Natural killer cell treated with Interleukin-12 subunit alpha and Interleukin-12 subunit beta and Interleukin-15 and Interleukin-18, amount 100 ng/mL, for 72 hours (primary cell): ENCODE results near the gene PLXNB2. TPM values are rescaled to one million over a fixed set of nuclear protein-coding genes. Genes with fewer than 3 reads are reported as not detected.

ENCODE experiments used
- ATAC-seq, 2 donors: fragments of 150-1000 bp; cut with Tn5 transposase in 1 of 2; sonication (Bioruptor Pico), chemical (Tn5 transposase) in 1 of 2; 2 replicates each; pipeline ENCODE4 v1.10.0; 2021
- DNase-seq: peaks from one replicate; pipeline ENCODE4 v3.0.0; 2022; ENCODE audit warnings: low spot score
- H3K27ac Mint-ChIP-seq, 2 donors: 1 replicate in 1 of 2; 2 replicates in 1 of 2; pipeline ENCODE4 v1.8.0; 2022; ENCODE audit warnings: mixed read lengths in 2 of 2, mild to moderate bottlenecking in 1 of 2, moderate library complexity in 1 of 2
- H3K27me3 Mint-ChIP-seq, 2 donors: 1 replicate in 1 of 2; 2 replicates in 1 of 2; pipeline ENCODE4 v1.8.0; 2022; ENCODE audit warnings: mixed read lengths in 2 of 2
- H3K36me3 Mint-ChIP-seq: one replicate; pipeline ENCODE4 v1.8.0; 2022; ENCODE audit warnings: mixed read lengths
- H3K4me1 Mint-ChIP-seq, 2 donors: 1 replicate in 1 of 2; 2 replicates in 1 of 2; pipeline ENCODE4 v1.8.0; 2022; ENCODE audit warnings: low read depth in 2 of 2, mixed read lengths in 2 of 2, mild to moderate bottlenecking in 1 of 2
- H3K4me3 Mint-ChIP-seq: one replicate; pipeline ENCODE4 v1.8.0; 2022; ENCODE audit warnings: mixed read lengths
- H3K9me3 Mint-ChIP-seq: 2 replicates; pipeline ENCODE4 v1.8.0; 2022; ENCODE audit warnings: mixed read lengths
- total RNA-seq, 2 donors: library from RNA; stranded (reverse); gene quantifications; one replicate each; pipeline ENCODE4 v1.2.3, GENCODE V29; 2022

The PLXNB2 gene
- total RNA-seq, 2 donors from 2014 or later = 4.4 to 5.5 TPM

DNA sequence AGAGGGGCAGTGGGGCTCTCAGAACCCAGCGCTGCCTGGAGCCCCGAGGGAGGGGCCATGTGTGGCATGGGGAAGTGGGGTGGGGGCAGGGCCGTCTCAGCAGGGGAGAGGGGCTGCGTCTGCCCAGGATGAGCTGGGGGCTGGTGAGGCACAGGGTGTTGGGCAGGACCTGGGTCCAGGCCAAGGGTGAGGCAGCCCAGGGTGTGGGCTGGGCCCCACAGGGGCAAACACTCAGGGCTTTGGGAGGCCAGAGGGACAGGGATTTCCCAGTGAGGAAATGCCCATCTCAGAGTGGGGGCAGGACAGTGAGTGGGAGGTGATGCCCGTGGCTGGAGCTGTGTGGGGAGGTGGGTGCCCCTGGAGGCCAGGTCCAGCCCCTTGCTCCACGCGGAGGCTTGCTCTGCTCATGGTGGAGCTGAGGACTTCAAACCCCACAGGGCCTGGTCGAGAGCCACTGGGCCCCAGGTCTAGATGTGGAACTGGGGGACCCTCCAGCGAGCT is 5.4 kb downstream of the PLXNB2 start:
- Mint-ChIP-seq H3K27ac (no peak overlapping the region), H3K9me3 (no peaks in the 10 kb centered on the region), H3K27me3 (peaks cover 0 to 16% of the 10 kb centered on the region in 2 donors), H3K4me1 (peaks cover 0 to 4% of the 10 kb centered on the region in 2 donors), H3K4me3 (no peak overlapping the region), H3K36me3 (no peaks in the 10 kb centered on the region)
- ATAC-seq (no peak), DNase-seq (no peak)

DNA sequence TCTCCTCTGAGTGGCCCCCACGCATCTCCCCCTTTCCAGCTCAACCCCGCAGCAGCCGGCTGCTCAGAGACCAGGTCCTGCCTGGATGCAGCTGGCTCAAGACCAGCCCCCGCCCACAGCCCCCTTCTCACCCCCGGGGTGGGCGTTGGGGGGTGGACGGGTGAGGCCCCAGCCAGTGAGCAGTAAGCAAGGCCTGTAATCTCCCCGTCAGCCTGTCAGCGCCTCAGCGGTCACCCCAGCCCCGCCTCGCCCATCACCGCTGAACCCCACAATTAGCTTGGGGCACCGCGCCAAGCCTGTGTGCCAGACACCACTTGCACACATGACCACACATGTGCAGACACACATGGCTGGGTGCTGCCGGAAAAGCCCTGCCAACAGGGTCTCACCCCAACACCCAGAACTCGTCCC is 5.9 kb downstream of the PLXNB2 start:
- peaks cover 0 to 4% of the 10 kb centered on the region in 2 donors for H3K4me1 Mint-ChIP-seq
- H3K27me3 Mint-ChIP-seq = peaks cover 0 to 16% of the 10 kb centered on the region in 2 donors
- no peaks in the 10 kb centered on the region for H3K9me3 Mint-ChIP-seq
- ATAC-seq (no peak), DNase-seq (no peak)
- H3K36me3 Mint-ChIP-seq = no peaks in the 10 kb centered on the region
- H3K27ac Mint-ChIP-seq = no peak overlapping the region
- no peak overlapping the region for H3K4me3 Mint-ChIP-seq

DNA sequence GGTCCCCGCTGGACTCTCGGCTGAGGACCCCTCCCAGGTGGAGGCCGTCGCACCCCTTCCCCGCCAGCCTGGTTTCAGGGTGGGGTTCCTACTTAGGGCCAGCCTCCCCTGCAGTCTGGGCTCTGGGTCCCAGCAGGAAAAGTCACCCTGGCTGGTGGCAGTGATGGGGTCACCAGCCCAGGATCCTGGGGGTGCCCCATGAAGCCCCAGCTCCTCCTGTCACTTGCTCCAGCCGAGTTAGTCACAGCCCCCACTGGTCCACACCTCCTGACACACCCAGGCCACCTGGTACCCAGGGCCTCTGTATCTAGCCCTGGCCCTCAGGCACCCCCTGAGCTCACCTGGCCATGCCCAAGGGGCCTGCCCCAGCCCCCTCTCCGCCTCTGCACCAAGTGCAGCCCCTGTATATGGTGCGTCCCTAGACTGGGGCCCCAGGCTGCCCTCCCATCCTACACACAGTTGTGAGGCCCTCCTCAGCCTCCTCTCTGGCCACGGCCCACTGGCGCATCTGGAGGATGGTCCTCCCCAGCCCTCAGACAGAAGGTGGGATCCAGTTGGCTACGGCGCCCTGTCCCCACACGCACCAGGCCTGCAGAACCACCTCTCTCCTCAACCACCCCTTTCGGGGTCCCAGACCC is 6.7 kb downstream of the PLXNB2 start:
- no peak for DNase-seq
- no peaks in the 10 kb centered on the region for H3K9me3 Mint-ChIP-seq
- H3K4me1 Mint-ChIP-seq = no peaks in the 10 kb centered on the region
- peaks cover 0 to 10% of the 10 kb centered on the region in 2 donors for H3K27me3 Mint-ChIP-seq
- no peak overlapping the region for H3K27ac Mint-ChIP-seq
- no peak overlapping the region for H3K4me3 Mint-ChIP-seq
- H3K36me3 Mint-ChIP-seq = no peaks in the 10 kb centered on the region
- ATAC-seq = no peak

DNA sequence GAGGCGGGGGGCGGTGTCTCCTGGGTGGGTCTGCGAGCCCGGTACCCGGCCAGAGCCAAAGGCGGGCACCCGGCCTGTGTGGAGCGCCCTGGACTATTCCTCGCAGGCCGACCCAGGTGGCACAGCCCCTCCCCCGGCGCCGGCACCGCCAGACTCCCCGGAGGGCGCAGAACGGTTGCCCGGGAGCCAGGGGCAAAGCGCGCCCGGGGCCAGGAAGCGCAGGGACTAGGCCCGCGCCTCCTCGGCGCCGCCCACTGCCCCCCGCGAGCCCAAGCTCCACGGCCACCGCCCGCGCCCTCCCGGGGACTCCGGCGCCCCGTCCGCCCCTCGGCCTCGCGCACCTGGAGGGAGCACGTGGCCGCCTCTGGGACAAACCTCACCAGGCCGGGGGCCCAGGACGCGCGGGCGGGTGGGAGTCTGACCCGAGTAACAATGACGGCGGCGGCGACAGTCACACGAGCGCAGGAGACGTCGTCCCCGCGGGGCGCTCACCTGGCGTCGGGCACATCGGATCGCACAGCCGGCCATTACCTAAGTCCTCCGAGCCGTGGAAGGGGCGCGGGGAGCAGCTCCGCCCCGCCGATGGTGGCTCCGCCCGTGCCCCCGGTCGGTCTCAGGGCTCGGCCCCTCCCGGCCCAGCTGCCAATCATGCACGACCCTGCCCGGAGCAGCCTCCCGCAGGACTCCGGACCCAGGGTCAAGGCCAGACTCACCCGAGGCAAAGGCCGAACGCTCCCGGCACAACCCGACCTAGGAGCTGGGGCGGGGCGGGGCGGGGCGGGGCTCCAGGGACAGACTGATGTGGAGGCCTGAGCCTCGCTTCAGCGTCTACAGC is 7.4 kb downstream of the PLXNB2 start:
- DNase-seq (no peak), ATAC-seq (no peak)
- Mint-ChIP-seq H3K9me3 (no peaks in the 10 kb centered on the region), H3K36me3 (no peaks in the 10 kb centered on the region), H3K27ac (no peak overlapping the region), H3K27me3 (peaks cover 0 to 10% of the 10 kb centered on the region in 2 donors), H3K4me1 (no peaks in the 10 kb centered on the region), H3K4me3 (no peak overlapping the region)

DNA sequence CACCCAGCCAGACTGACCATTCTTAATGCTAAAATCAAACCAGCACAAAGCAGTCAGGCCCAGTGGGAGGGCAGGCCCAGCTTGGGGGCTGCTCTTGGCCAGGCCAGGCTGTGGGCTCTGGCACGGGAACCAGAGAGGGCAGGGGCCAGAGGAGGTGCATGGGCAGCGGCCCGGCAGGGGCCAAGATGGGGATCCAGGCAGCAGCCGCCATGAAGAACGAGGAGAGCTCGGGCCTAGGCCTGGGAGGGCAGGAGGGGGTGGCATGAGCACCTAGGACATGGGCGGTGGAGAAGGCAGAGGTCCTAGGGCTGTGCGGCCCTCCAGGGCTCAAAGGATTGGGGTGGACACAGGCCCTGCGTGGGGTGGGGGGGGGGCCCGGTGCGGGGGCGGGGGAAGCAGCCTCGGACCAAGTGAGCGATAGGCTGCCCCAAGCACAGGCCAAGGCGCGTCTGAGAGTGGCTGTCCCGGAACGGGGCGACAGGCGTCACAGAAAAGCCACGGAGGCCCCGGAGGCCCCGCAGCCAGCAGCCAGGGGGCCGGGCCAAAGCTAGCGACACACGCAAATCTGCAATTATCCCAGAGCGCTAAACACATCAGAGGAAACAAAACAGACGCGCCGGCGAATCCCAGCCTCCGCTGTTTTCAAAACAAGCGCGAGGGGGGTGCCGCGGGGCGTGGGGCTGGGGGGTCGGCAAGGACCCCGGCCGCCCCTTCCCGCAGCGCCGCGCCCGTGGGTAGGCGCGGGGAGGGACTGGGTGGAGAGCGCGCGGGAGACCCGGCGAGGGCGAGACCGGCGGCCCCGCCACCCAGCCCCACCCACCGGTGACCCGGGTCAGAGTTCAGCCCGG is 8.3 kb downstream of the PLXNB2 start:
- Mint-ChIP-seq H3K27me3 (peaks cover 0 to 7% of the 10 kb centered on the region in 2 donors), H3K4me3 (no peak overlapping the region), H3K27ac (no peak overlapping the region), H3K4me1 (no peaks in the 10 kb centered on the region), H3K9me3 (no peaks in the 10 kb centered on the region), H3K36me3 (no peaks in the 10 kb centered on the region)
- DNase-seq (no peak), ATAC-seq (no peak)

DNA sequence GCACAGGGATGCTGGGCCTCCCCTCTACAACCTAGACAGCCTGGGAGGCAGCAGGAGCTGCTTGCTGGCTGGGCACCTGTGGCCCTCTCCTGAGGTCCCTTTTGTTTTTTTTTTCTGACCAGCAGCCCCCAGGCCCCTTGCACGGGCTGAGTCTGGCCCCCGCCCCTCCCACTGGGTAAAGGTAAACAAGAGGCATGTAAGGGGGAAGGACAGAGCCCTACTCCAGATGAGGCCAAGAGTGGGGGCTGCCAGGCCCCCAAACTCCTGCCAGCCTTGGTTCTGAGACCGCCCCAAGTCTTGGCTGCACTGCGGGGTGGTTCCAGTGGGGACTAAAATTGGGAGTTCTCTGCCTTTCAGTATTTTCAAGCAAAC is 9.2 kb downstream of the PLXNB2 start:
- Mint-ChIP-seq H3K4me3 (no peak overlapping the region), H3K27me3 (peaks cover 0 to 7% of the 10 kb centered on the region in 2 donors), H3K36me3 (no peaks in the 10 kb centered on the region), H3K27ac (no peak overlapping the region), H3K9me3 (no peaks in the 10 kb centered on the region), H3K4me1 (no peaks in the 10 kb centered on the region)
- DNase-seq (no peak), ATAC-seq (no peak)

DNA sequence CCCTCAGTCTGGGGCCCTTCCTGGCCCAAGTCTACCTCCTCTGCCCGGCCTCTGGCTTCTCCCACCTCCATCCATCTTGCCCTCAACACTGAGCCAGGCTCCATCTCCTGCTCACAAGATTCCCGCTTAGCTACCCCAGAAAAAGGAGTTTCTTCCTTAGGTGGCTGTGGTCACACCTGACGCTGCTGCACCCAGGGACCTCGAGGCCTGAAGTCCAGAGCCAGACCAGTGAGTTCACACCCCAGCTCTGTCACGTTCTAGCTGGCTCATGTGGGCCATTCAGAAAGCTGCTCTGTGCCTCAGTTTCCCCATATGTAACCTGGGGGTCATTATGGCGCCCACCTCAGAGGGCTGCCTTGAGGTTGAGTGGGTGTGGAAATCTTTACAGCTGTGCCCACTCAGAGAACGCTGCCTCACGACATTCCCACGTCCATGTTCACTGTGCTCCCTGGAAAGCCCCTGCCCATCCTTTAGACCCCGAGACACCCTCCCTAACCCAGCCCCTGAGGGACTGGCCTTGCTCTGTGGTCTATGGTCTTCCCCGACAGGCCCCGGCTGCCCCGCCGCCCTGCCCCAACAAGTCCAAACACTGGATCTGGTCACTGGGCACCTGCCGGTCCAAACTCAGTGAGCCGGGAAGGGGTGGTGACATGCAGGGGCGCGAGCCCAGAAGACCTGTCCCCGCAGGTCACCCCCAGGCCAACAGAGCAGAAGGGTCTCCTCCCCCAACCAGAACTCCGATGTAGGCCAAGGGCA is 9.8 kb downstream of the PLXNB2 start:
- Mint-ChIP-seq H3K27ac (no peak overlapping the region), H3K9me3 (no peaks in the 10 kb centered on the region), H3K4me1 (peaks cover 0 to under 1% of the 10 kb centered on the region in 2 donors), H3K27me3 (peaks cover 0 to 10% of the 10 kb centered on the region in 2 donors), H3K36me3 (no peaks in the 10 kb centered on the region), H3K4me3 (no peak overlapping the region)
- DNase-seq = no peak
- ATAC-seq = no peak

DNA sequence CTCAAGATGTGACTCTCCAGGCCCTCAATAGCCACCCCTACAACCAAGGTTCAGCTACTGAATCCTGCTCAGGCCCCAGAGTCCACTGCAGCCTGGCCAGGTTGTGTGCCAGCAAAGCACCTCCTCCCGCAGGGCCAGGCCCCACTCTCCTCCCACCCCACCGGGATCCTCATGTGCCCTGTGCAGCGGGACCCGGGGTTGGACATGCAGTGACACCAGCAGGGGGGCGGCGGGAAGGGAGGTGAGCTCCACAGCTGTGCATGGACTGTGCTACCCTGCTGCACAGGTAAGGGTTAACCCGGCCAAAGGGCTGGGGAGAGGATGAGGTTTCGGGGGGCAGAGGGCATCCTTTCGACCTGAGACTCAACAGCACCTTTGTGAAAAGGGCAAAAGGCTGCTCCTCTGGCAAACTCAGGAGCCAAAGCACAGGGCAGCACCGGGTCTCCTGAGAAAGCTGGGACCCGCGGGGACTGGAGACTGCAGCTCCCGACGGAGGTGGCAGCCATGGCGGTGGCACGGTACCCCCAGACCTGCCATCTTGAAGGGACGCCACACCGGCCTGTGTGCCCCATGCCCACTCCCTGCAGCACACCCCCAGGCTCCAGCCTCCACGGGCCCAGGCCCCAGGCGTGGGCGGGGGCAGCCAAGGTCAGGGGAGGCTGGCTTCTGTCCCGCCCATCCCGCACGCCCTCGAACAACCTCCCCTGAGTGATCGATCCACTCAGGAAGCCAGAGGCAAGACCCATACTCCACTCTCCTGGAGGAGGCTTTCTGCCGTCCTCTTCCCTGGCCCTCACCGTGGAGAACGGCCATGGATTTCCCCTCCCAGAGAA is 10.6 kb downstream of the PLXNB2 start:
- Mint-ChIP-seq H3K27ac (no peak overlapping the region), H3K4me3 (no peak overlapping the region), H3K4me1 (peaks cover 0 to 3% of the 10 kb centered on the region in 2 donors), H3K36me3 (no peaks in the 10 kb centered on the region), H3K27me3 (peaks cover 0 to 14% of the 10 kb centered on the region in 2 donors), H3K9me3 (no peaks in the 10 kb centered on the region)
- DNase-seq (no peak), ATAC-seq (no peak)

DNA sequence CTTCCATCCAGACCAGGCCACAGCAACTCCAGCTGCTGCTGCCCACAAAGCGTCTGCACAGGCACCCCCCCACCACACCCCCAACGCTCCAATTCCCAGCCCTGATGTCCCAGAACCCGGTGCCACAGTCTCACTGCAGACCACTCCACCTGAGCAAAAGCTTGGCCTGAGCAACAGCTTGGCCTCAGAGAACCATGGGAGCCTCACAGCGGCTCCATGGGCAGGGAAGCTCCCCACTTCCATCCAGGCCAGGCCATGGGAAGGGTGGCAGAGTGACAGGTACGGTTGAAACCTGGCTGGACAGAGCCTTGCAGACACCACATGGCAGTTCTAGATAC is 13.2 kb downstream of the PLXNB2 start:
- Mint-ChIP-seq H3K27ac (no peak overlapping the region), H3K36me3 (no peaks in the 10 kb centered on the region), H3K9me3 (no peaks in the 10 kb centered on the region), H3K4me3 (no peak overlapping the region), H3K27me3 (peaks cover 0 to 15% of the 10 kb centered on the region in 2 donors), H3K4me1 (peaks cover 0 to 3% of the 10 kb centered on the region in 2 donors)
- ATAC-seq (no peak), DNase-seq (no peak)

DNA sequence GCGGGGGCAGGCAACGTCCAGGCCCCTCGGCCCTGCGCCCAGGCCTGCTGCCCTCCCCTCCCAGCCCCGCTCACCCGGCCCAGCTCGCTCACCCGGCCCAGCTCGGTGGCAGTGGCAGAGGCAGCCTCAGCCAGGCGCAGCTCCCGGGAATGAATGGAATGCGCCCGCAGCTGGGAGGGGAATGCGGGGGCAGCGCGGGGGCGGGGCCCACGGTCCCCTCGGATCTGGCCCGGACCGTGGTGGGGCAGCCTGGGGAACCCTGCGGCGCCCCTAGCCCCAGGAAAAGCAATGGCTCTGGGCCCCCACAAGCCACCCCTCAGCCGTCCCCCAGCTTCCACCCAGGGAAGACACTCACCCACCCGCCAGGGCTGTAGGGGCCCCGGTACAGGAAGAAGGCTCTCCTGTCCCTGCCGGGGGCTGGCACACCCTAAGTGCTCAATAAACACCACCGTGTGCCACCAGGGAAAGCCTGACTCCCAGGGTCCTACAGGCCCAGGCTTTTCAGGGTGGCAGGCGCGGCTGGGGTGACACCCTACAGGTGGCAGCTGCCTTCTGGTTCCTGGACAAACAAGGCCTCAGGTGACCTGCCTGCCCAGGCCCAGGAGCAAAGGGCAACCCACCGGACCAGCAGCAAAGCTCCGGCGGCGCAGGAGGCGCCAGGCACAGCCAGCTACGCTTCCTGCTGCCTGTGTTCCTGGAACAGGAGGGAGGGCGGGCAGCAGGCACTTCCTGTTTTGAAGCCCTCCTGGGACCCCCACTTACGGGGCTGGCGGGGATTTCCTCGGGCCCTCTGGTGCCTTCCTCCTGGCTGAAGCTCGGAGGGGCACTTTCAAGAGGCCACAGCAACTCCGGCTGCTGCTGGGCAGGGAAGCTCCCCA is 13.8 kb downstream of the PLXNB2 start:
- no peak overlapping the region for H3K27ac Mint-ChIP-seq
- ATAC-seq (no peak), DNase-seq (no peak)
- H3K36me3 Mint-ChIP-seq = no peaks in the 10 kb centered on the region
- no peaks in the 10 kb centered on the region for H3K9me3 Mint-ChIP-seq
- peaks cover 0 to 3% of the 10 kb centered on the region in 2 donors for H3K4me1 Mint-ChIP-seq
- H3K27me3 Mint-ChIP-seq = peaks cover 0 to 15% of the 10 kb centered on the region in 2 donors
- H3K4me3 Mint-ChIP-seq = no peak overlapping the region

DNA sequence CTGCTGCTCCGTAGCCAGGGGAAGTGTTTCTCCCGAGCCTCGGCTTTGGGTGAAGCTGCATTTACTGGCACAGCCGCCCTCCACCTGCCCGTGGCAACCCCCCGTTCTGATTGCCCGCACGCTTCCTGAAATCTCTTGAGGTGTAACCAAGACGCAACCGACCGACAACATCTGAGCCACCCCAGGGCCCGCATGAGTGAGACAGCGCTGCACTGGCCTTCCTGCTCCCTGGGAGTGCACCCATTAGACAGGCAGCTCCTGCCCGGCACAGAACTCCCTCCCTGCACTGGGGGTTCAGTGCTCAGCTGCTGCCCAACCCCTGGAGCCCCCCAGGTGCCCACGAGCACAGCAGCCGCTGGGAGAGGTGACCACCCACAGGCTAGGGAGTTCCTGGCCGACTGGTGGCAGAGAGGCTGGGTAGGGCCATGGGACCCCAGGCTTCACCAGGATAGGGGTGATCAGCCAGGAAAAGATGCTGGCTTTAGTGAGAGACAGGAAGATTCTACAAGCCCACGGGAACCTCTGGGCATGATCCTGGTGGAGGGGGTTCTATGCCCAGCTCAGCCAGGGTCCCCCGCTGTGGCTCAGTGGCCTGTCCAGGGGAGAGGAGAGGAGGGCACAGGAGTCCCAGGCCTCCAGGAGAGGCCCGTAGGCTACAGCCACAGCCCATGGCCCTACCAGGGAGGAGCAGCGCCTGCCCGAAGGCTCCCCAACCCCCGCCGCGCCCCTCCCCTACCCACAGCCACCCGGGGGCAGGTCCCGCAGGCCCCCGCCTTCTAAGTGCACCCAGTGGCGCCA is 14.6 kb downstream of the PLXNB2 start:
- Mint-ChIP-seq H3K36me3 (no peaks in the 10 kb centered on the region), H3K27ac (no peak overlapping the region), H3K4me1 (peaks cover 0 to 3% of the 10 kb centered on the region in 2 donors), H3K4me3 (no peak overlapping the region), H3K9me3 (no peaks in the 10 kb centered on the region), H3K27me3 (peaks cover 0 to 15% of the 10 kb centered on the region in 2 donors)
- DNase-seq (no peak), ATAC-seq (no peak)
